Measurements from ENCODE around the gene NYNRIN.

DNA sequence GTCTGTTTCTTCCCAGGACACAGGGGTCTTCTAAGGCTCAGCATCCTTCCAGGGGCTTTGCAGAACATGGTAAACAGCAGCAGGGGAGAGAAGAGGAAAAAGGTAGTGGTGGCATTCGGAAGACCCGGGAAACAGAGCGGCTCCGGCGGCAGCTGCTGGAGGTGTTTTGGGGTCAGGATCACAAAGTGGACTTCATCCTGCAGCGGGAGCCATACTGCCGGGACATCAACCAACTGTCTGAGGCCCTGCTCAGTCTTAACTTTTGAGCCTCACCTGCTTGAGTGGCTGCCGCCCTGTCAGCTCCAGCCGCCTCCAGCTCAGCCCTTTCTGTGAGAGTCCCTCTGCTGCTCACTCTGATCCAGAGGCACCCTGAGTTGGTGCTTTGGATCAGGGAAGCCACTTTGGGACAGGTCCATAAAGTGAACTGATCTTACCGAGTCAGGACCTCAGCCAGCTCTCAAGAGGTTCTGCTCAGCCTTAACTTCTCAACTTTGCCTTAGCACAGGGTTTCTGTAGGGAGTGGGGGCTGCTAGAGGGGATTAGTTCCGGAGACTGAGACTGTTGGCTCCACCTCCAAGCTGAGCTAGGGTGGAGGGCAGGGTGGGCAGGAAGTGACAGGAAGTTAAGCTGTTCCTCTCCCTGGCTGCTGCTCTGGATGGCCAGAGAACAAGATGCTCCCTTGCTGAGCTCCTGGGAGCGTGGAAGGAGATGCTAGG lies 38.4 kb downstream of the NYNRIN start:
- no peak for TF ChIP-seq CTCF (IDR thresholded peaks at IDR 0.05)
- TF ChIP-seq POLR2A (IDR thresholded peaks at IDR 0.05) = no peak
- no peak for TF ChIP-seq POLR2AphosphoS5 (IDR thresholded peaks at IDR 0.05)
